OCI-M2 (cell line): ENCODE measurements around the gene CRIP1.

Experiments used
- DNase-seq: peaks from one replicate; lab custom pipeline; 2025; ENCODE audit not compliant: unreplicated experiment; lab: John Stamatoyannopoulos, UW

The CRIP1 gene

GRCh38 chr14:105492031-105492970 is 5.6 kb downstream of the CRIP1 start:
- DNase-seq: no peak

- DNase-seq: no peak
Measured at GRCh38 chr14:105492971-105493871, 6.5 kb downstream of the CRIP1 start.

DNA sequence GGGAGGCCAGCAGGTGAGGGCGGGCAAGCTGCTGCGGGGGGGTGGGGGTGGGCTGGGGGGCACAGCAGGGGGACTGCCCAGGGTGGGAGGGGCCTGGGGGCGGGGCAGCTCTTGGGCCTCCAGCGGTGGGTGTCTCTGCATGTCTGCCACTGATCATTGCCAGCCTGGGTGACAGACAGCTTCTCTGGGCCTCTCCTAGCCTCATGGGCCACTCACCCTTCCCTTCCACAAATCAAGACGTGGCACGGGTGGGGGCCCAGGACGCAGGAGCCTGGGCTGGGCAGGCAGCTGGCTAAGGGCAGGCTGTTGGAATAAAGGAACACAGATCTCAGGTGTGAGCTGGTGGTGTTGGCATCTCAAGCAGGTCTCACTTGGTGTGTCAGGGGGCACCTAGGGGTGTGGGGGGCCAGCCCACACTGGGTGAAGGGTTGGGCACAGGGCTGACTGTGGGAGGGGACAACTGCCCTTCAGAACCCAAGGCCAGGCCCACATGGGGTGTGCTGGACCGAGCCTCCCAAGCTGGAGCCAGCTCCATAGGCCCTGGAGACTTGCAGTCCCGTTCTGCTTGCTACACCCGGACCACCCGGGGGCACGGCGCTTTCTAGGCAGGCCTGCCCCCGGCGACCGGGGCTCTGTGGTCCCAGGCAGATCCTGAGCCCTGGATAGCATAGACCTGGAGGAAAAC is 7.4 kb downstream of the CRIP1 start:
- DNase-seq: no peak

GRCh38 chr14:105494606-105494929 is 7.9 kb downstream of the CRIP1 start:
- DNase-seq: no peak

DNA sequence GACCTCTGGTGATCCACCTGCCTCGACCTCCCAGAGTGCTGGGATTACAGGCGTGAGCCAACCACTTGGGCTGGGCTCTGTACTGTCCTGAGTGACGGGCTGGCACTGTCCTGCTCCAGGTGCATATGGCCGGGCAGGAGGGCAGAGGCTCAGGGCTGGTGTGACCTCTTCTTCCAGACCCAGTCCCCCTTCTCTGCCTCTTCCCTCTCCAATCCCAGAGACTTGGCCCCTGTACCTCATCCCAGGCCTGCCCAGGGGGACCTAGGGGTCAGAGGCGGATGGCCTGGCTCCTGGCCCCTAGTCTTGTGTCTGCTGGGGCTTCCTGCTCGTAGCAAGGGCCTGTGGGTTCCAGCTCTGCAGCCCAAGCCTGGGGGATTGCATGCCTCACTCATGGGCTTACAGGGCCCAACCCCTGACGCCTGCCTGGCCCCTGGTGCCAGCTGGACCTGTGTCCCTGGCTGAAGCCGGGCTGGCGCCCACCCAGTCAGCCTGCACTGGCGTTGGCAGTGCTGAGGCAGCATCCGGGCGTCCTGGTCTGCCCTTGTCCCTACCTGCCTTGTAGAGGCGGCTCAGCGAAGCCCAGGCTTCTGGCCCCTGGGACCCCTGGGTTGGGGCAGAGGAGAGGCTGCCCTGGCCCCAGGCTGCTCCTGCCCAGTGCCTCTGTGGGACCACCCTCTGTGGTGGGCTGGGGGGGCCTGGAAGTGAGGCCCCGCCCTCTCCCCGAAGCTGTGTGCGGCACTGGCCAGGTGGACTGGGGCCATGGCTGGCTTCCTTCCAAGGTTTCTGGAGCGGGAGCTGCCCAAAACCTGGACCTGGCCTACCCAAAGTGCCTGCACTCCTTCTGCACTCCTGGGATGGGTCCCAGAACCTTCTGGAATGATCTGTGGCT is 8.7 kb downstream of the CRIP1 start:
- no peak for DNase-seq

DNA sequence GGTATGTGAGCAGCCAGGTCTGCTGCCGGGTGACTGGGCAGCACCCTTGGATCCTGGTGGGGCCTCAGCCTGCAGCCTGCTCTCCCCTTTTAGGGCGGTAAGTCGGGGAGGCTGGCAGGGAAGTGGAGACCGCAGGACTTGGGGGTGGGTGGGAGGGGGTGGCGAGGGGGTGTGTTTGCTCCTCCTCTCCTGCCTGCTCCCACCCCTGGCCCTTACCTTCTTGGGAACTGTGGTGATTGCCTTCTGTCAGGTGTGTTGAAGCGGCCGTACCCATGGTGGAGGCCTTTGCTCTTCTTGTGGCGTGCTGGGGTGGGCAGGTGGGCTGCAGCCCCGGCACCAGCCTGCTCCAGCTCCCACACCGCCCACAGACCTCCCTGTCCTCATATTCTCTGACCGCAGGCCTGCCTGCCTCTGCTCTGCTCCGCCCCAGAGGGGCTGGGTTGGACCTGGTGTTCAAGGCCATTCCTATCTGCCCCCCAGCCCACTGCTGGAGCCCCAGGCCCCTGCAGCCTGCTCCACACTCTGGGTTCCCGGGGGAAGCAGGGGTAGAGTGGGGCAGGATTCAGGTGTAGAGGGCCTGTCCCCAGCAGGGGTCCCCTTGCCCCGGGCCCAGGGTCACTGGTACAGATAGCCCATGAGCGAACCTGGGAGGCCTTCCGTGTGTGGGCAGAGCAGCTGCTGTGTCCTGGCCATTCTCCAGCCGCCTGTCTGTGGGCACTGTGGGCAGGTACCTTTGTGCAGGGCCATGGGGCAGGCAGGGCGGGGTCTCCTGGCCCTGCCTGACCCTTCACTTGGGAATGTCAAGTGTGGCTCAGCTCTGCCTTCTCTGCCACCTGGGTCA is 9.5 kb downstream of the CRIP1 start:
- no peak for DNase-seq

DNA sequence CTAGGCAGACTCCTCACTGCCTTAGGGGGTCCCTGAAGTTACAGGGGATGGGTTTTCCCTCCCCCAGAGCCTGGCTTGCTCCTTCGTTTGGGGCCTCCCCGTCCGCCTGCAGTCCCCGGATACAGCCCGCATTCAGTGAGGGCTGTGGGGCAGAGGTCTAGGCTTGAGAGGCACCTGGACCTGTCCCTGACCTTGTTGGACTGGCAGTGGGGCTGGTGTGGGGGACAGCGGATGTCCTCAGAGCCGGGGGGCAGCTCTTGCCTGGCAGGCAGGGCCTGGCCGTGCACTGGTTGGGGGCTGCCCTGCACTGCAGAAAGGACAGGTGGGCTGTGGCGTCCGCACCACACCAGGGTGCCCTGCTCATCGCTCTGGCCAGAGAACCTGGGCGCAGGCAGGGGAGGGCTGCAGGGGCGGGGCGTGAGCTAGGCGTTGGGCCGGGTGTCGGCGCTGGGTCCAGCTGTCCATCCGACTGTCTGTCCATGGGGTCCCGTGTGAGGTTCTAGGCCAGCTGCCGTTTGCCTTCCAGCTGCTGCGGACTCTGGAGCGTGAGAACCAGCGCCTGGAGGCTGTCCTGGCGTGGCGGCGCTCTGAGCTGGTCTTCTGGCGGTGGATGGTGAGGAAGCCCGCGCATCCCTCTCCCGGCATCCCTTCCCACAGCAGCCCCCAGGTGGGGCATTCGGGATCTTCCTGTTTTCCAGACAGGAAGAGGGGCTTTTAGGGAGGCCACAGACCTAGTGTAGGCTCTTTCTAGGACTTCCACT is 10.3 kb downstream of the CRIP1 start:
- no peak for DNase-seq

DNA sequence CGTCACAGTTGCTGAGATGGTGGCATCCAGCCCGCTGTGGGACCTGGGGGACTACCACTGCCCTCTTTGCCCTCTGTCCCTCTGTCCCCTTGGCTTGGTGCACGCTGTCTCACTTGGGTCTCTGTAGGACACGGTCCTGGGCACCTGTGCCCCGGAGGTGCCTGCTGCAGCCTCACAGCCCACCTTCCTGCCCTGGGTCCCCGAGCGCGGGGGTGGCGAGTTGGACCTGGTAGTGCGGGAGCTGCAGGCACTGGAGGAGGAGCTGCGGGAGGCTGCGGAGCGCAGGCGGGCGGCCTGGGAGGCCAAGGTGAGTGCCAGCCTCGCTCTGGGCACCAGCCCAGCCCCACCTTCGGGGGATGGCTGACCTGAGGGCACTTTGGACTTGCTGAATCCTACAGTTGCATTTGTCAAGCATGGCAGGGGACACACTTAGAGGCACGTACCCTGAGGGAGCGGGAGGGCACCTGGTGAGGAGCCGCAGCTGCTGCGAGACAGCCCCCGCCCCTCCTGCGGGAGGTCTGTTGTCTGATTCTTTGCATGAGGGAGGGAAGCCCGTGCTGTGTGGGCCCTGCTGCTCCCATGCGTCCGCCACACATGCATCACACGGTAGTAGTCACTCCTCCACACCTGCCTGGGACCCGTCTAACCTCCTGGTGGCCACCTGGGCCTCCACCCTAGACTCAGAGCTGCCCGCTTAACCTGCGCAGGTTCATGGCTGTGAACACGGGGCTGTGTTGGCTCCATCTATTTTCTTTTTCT is 11.2 kb downstream of the CRIP1 start:
- no peak for DNase-seq

DNA sequence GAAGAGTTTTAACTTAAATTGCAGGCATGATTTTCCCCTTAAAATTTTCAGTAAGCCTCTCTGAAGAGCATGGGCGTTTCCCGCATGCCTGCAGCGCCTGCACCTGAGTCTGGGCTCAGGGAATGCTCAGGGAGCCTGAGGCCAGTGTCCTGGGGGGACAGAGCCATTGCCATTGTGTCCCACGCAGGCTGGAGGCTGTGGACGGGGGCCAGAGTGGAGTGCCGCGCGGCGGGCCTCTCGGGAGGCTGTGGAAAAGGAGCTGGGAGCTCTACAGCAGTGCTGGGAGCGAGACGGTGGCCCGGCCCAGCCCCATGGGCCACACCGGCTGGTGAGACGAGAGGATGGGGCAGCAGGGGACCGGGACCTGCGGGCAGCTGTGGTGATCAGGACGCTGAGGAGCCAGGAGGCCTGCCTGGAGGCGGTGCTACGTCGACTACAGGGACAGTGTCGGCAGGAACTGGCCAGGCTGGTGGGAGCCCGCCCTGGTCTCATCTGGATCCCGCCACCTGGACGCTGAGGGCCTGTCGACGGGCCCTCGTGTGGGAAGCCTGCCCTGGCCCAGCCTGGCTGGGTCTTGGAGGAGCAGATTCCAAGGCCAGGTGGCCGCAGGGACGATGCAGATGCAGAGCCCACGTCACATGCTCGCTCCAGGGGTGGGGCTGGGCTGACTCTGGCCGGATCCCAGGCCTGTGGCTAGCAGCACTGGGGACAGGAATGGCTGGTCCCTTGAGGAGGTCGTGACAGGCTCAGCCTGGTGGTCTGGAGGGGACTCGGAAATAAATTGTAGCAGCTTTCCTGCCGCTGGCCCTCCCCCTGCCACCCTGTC is 12.0 kb downstream of the CRIP1 start:
- no peak for DNase-seq

DNA sequence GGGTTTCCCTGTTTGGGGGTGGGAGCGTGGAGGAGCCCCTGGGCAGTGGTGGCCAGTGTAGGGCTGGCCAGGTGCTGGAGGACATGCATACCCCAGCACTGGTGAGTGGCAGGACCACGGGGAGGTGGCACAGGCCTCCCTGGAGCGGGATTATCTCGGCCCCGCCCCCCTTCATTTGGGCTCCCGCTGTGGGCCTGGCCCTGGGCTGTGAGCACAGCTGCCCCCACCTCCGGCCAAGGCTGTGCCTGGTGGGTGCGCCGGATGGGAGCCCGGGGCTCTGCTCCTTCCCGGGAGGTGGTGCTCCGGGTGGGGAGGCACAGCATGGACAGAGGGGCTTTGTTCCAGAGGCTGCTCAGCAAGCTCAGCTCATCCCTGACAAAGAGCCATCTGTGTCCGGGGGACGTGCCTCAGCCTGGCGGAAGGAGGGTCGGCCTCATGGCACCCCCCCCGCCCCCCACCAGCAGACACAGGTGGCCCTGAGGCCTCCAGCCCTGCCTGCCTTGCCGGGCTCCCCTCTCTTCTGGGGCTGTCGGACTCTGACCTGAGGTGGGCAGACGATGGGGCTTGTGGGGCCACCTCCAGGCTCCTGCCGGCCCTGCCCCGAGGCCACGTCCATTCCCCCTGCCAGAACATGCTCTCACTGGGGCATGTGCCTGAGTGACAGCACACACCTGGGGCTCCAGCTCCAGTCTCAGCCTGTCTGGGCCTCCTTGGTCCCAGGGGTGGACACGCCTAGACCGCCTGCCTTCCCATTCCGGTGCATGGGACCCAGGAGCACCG is 12.8 kb downstream of the CRIP1 start:
- no peak for DNase-seq

- DNase-seq: no peak
Measured at GRCh38 chr14:105500036-105500725, 13.5 kb downstream of the CRIP1 start.

DNA sequence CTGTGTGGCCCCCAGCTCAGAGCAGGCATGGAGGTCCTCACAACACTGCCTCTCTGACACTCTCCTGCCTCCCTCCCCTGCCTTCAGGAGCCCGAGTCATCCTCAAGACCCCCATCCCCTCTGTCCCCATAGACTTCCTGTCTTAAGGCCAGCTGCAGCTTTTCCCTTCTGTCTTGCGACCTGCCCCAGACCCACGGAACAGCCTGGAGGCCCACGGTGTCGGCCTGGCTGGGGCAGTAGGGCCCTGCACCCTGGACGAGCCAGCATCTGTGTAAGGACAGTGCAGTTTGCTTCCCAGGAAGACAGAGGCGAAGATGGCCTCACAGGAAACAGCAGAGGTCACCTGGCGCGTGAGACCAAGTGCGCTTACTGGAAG is 14.0 kb downstream of the CRIP1 start:
- no peak for DNase-seq

DNA sequence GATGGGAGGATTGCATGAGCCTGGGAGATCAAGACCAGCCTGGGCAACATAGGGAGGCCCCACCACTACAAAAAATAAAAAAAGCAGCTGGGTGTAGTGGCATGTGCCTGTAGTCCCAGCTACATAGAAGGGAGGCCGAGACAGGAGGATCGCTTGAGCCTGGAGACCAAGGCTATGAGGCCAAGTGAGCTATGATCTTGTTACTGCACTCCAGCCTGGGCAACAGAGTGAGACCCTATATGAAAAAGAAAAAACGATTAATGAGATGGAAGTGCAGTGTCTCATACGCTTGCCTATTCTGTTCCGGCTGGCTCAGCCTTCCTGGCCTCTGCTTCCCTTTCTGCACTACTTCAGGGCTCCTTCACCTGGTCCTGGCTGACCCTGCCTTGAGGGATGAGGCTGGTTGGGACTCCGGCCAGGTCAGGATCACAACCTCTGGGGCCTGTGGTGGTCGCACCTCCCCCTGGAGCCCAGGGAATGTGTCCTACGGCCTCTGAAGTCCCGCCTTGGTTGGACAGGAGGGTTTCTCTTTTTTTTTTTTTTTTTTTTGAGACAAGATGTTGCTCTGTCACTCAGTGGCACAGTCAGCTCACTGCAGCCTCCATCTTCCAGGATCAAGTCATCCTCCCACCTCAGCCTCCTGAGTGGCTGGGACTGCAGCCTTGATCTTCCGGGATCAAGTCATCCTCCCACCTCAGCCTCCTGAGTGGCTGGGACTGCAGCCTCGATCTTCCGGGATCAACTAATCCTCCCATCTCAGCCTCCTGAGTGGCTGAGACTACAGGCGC is 15.0 kb downstream of the CRIP1 start:
- DNase-seq: no peak

GRCh38 chr14:105502446-105503295 is 16.0 kb downstream of the CRIP1 start:
- no peak for DNase-seq
